Caco-2 (cell line): ENCODE measurements around the gene SPATS1. TPM values are rescaled to one million over a fixed set of nuclear protein-coding genes. Genes with fewer than 3 reads are reported as not detected.

Experiments used
- BruUV-seq: library from RNA; stranded (reverse); fragments of 400-500 nt; replicated peaks from 2 replicates; lab custom pipeline; 2021; lab: Mats Ljungman, UMichigan
- CTCF ChIA-PET: fragments of 300-600 bp; sonication (Branson Sonifier 250); formaldehyde crosslinking; loops from one replicate; lab custom pipeline; 2022; ENCODE audit warnings: antibody characterized with exemption; lab: Charles Lee
- POLR2A ChIA-PET: fragments of 300-600 bp; sonication (Branson Sonifier 250); formaldehyde crosslinking; loops from one replicate; lab custom pipeline; 2022; ENCODE audit warnings: antibody characterized with exemption; lab: Charles Lee
- DNase-seq, 2 experiments: peaks; one replicate each; pipeline versions ENCODE4 v3.0.0 to v3.0.0-alpha.2; 2020 to 2022
- H3K27me3 ChIP-seq: replicated peaks from 2 replicates; pipeline ENCODE4 v1.6.0; 2011; ENCODE audit warnings: low read length; ENCODE audit not compliant: control insufficient read depth, insufficient read depth
- H3K36me3 ChIP-seq: 2 replicates; pipeline ENCODE4 v1.5.1; 2011; ENCODE audit warnings: low read length; ENCODE audit not compliant: control insufficient read depth, insufficient read depth
- H3K4me1 ChIP-seq: fragments of 250-450 bp; sonication (Bioruptor Pico); 2 replicates; pipeline ENCODE4 v1.5.1; 2020; ENCODE audit warnings: mild to moderate bottlenecking
- H3K4me3 ChIP-seq: 2 replicates; pipeline ENCODE4 v1.5.1; 2011; ENCODE audit warnings: low read depth, mild to moderate bottlenecking, control low read depth, low read length
- H3K9me3 ChIP-seq: fragments of 250-450 bp; sonication (Bioruptor Pico); 2 replicates; pipeline ENCODE4 v1.5.1; 2020; ENCODE audit warnings: mild to moderate bottlenecking, moderate library complexity
- H3K27ac Mint-ChIP-seq: one replicate; pipeline ENCODE4 v1.8.0; 2022; ENCODE audit warnings: mixed read lengths; ENCODE audit not compliant: unreplicated experiment
- H3K27me3 Mint-ChIP-seq: one replicate; pipeline ENCODE4 v1.8.0; 2022; ENCODE audit warnings: mixed read lengths; ENCODE audit not compliant: insufficient read depth, unreplicated experiment
- H3K36me3 Mint-ChIP-seq: one replicate; pipeline ENCODE4 v1.8.0; 2022; ENCODE audit warnings: mild to moderate bottlenecking, mixed read lengths; ENCODE audit not compliant: insufficient read depth, unreplicated experiment
- H3K4me1 Mint-ChIP-seq: one replicate; pipeline ENCODE4 v1.8.0; 2022; ENCODE audit warnings: low read depth, mixed read lengths; ENCODE audit not compliant: unreplicated experiment
- H3K4me3 Mint-ChIP-seq: one replicate; pipeline ENCODE4 v1.8.0; 2022; ENCODE audit warnings: mild to moderate bottlenecking, moderate library complexity, mixed read lengths; ENCODE audit not compliant: unreplicated experiment
- H3K9me3 Mint-ChIP-seq: one replicate; pipeline ENCODE4 v1.8.0; 2022; ENCODE audit warnings: mixed read lengths; ENCODE audit not compliant: unreplicated experiment
- CTCF ChIP-seq, 2 experiments: fragments of 200-600 bp in 1 of 2; IDR thresholded peaks; 1 replicate in 1 of 2; 2 replicates in 1 of 2; pipeline versions ENCODE4 v1.5.1 to v1.8.0; 2011 to 2022; ENCODE audit warnings: antibody characterized with exemption in 1 of 2, control low read depth in 1 of 2, inconsistent platforms in 1 of 2, low read depth in 1 of 2, low read length in 1 of 2, mild to moderate bottlenecking in 1 of 2, moderate library complexity in 1 of 2; ENCODE audit not compliant: insufficient read depth in 1 of 2, severe bottlenecking in 1 of 2, unreplicated experiment in 1 of 2
- intact Hi-C: fragments of 100-400 bp; cut with micrococcal nuclease; formaldehyde crosslinking; loops from one replicate; pipeline ENCODE4 v1.10.0; 2022; ENCODE audit not compliant: unreplicated experiment
- total RNA-seq: library from RNA; stranded (reverse); gene quantifications from 2 replicates; pipeline ENCODE4 v1.2.3, GENCODE V29; 2022

The SPATS1 gene
- total RNA-seq, 1 experiment from 2014 or later = not detected

- Histone ChIP-seq H3K27me3 (no peaks in the 10 kb centered on the region), H3K9me3 (no peaks in the 10 kb centered on the region), H3K36me3 (peaks cover 2% of the 10 kb centered on the region; the same call in 1 of the 2 replicates), H3K4me3 (no peak overlapping the region), H3K4me1 (no peaks in the 10 kb centered on the region)
- no peak for TF ChIP-seq CTCF (IDR thresholded peaks at IDR 0.05; ENCODE audit: insufficient read depth in 1 of 2, low read depth in 1 of 2, low read length in 1 of 2, severe bottlenecking in 1 of 2, unreplicated experiment in 1 of 2)
- H3K4me1 Mint-ChIP-seq = no peaks in the 10 kb centered on the region
- H3K36me3 Mint-ChIP-seq = peaks cover 32% of the 10 kb centered on the region
- ChIA-PET CTCF (interaction anchor here (0.7 kb wide), 1 partner anchor 42 kb away, joined by 3 read pairs; no protein-coding TSS in a partner anchor), POLR2A (no interaction called here)
- no peak overlapping the region for H3K27ac Mint-ChIP-seq
- no peaks in the 10 kb centered on the region for H3K27me3 Mint-ChIP-seq
- DNase-seq = no peak
- no peak overlapping the region for H3K4me3 Mint-ChIP-seq
- no TSS peak for BruUV-seq
- no peaks in the 10 kb centered on the region for H3K9me3 Mint-ChIP-seq
- intact Hi-C loops = no loop called here
These were observed 35.7 kb upstream of the SPATS1 start for GRCh38 chr6:44306710-44307109.

GRCh38 chr6:44307217-44307616, 35.2 kb upstream of the SPATS1 start:
- H3K27ac Mint-ChIP-seq = no peak overlapping the region
- H3K4me1 Mint-ChIP-seq = no peaks in the 10 kb centered on the region
- H3K4me3 Mint-ChIP-seq = no peak overlapping the region
- peaks cover 32% of the 10 kb centered on the region for H3K36me3 Mint-ChIP-seq
- Histone ChIP-seq H3K36me3 (peaks cover 2% of the 10 kb centered on the region; the same call in 1 of the 2 replicates), H3K9me3 (no peaks in the 10 kb centered on the region), H3K27me3 (no peaks in the 10 kb centered on the region), H3K4me1 (no peaks in the 10 kb centered on the region), H3K4me3 (no peak overlapping the region)
- DNase-seq = no peak
- intact Hi-C loops = no loop called here
- POLR2A ChIA-PET = no interaction called here
- no peaks in the 10 kb centered on the region for H3K9me3 Mint-ChIP-seq
- no peaks in the 10 kb centered on the region for H3K27me3 Mint-ChIP-seq
- no TSS peak for BruUV-seq
- CTCF ChIA-PET = interaction anchor here (0.7 kb wide), 1 partner anchor 43 kb away, joined by 3 read pairs; no protein-coding TSS in a partner anchor
- no peak for TF ChIP-seq CTCF (IDR thresholded peaks at IDR 0.05; ENCODE audit: insufficient read depth in 1 of 2, low read depth in 1 of 2, low read length in 1 of 2, severe bottlenecking in 1 of 2, unreplicated experiment in 1 of 2)

GRCh38 chr6:44309092-44309491, 33.4 kb upstream of the SPATS1 start:
- intact Hi-C loops = no loop called here
- H3K4me1 Mint-ChIP-seq = no peaks in the 10 kb centered on the region
- H3K27me3 ChIP-seq = no peaks in the 10 kb centered on the region
- no peak for TF ChIP-seq CTCF (IDR thresholded peaks at IDR 0.05; ENCODE audit: insufficient read depth in 1 of 2, low read depth in 1 of 2, low read length in 1 of 2, severe bottlenecking in 1 of 2, unreplicated experiment in 1 of 2)
- ChIA-PET CTCF (interaction anchor here (0.6 to 0.7 kb wide), 2 partner anchors 41 to 66 kb away, joined by 3 read pairs; no protein-coding TSS in a partner anchor), POLR2A (no interaction called here)
- no peak overlapping the region for H3K27ac Mint-ChIP-seq
- no peak overlapping the region for H3K4me3 ChIP-seq
- H3K36me3 Mint-ChIP-seq = peaks cover 22% of the 10 kb centered on the region
- H3K27me3 Mint-ChIP-seq = no peaks in the 10 kb centered on the region
- no peaks in the 10 kb centered on the region; the same call in 1 of the 2 replicates for H3K36me3 ChIP-seq
- no peaks in the 10 kb centered on the region for H3K9me3 Mint-ChIP-seq
- DNase-seq = no peak
- BruUV-seq = no TSS peak
- no peaks in the 10 kb centered on the region for H3K9me3 ChIP-seq
- no peaks in the 10 kb centered on the region for H3K4me1 ChIP-seq
- no peak overlapping the region for H3K4me3 Mint-ChIP-seq
